Fibroblast of skin of right biceps (primary cell): ENCODE results near the gene ADPGK.
"Not testable (repeated sequence)": the region's sequence is repeated elsewhere in the genome, so short reads cannot be mapped to it uniquely, and the experiment has no call there.

Source experiments
- DNase-seq: peaks from one replicate; pipeline ENCODE4 v3.0.0-alpha.2; 2013

ADPGK gene

GRCh38 chr15:72783640-72784455 lies at the start of gene ADPGK:
Gene ADPGK, minus strand, starts transcription at chr15:72783758. Its CDS starts 67 bp downstream, at chr15:72783691.
- peak; percentile 93 for DNase-seq

GRCh38 chr15:72827226-72827625 lies 43.7 kb upstream of the ADPGK start:
- no peak for DNase-seq

DNA sequence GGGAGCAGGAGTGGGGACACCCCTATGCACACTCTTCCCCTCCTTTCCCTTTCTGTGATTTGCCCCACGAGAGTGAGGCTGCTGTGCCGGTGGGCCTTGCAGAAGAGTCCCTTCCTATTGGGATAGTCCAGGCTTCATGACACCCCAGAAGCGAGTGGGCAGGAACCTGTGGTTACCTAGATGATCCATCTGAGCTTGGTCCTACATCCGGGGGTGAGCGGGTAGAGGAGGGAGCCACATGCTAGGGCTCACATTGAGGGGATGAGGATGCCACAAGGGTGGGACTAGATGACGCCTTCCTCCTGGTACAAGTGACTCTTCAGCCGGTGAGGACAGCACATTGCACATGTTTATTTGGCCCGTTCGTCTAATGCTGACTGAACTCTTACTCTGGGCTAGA lies 43.1 kb upstream of the ADPGK start:
- DNase-seq: no peak

GRCh38 chr15:72825829-72826228 lies 42.3 kb upstream of the ADPGK start:
- DNase-seq: no peak

DNA sequence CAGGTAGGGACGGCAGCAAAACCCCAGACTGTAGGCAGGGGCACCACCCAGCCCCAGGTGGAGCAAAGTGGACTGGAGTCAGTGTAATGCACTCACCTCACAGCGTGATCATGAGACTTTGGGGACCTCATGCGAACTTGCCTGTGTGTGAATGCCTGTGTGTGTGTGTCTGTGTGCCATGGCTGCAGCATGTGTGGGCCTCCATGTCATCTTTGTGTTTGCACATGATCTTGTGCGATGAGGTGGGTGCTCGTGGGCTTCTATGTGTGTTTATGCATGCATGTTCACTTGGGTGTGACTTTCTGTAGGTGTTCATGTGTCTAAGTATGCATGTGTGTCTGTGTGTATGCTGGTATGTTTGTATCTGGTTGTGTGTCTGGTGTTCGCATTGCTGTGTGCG lies 41.2 kb upstream of the ADPGK start:
- no peak for DNase-seq

- DNase-seq: no peak
Measured at GRCh38 chr15:72824112-72824511, 40.6 kb upstream of the ADPGK start.

- no peak for DNase-seq
Measured at GRCh38 chr15:72820278-72820677, 36.7 kb upstream of the ADPGK start.

- DNase-seq: no peak
Measured at GRCh38 chr15:72818632-72819031, 35.1 kb upstream of the ADPGK start.

DNA sequence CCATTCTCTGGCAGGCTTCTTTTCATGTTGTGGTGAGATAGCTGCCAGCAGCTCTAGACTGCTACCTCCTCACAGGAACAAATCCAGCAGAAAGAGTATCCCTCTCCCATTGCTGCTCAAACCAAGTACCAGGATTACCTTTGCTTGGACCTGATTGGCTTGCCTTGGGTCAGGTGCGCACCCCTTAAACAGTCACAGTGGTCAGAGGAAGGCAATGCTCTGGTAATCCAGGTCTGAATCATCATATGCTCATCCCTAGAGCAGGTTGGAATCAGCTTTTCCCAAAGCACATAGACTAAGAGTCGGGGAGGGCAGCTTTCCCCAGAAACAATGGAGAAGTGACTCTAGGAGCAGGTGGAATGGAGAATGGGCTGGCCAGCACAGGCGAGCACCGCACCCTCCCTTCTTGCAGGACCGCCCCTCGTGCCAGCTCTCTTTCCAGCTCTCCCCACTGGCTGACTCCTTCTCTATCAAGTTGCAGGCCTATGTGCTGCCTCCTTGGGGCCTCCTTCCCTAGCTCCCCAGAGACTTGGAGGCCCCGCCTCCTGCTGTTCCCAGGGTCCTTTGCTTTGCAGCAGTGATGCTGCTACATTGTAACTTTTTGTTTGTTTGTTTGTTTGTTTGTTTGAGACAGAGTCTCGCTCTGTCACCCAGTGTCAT lies 29.9 kb upstream of the ADPGK start:
- no peak for DNase-seq

GRCh38 chr15:72809329-72809728 lies 25.8 kb upstream of the ADPGK start:
- no peak for DNase-seq

GRCh38 chr15:72807346-72807745 lies 23.8 kb upstream of the ADPGK start:
- not testable (repeated sequence) for DNase-seq

- no peak for DNase-seq
Measured at GRCh38 chr15:72803006-72803405, 19.4 kb upstream of the ADPGK start.

- peak; percentile 57 for DNase-seq
Measured at GRCh38 chr15:72801590-72802325, 18.2 kb upstream of the ADPGK start.

- DNase-seq: peak; percentile 70
Measured at GRCh38 chr15:72800833-72801481, 17.4 kb upstream of the ADPGK start.

DNA sequence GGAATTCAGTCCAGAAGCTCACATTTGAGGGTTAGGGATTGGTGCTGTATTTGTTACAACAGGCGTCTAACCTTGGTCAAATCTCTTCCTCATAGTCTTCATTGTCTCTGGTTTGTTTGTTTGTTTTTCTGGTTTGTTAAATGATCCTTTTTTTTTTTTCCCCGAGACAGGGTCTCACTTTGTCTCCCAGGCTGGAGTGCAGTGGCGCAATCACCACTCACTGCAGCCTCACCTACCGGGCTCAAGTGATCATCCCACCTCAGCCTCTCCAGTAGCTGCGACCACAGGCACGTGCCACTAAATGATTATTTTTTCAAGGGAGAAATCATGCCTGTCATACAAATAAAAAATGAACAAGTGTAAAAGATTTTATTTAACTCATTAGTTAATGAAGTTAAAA lies 14.3 kb upstream of the ADPGK start:
- DNase-seq: no peak

DNA sequence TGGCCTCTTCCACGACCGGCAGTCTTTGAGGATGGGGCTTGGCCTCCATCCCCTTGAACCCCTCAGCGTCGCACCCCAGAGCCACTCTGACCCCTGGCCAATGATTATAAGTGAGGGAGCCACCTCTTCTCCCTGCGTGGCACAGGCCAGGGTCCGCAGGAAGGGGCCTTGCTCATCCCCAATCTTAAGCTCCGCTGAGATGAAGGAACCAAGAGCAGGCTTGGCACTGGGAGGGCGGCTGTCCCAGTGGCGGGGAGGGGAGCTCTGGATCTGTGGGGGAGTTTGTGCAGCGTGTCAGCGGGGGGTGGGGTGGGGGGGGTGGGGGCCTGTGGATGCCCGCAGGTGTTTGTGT lies 13.8 kb upstream of the ADPGK start:
- no peak for DNase-seq

GRCh38 chr15:72796515-72797337 lies 13.2 kb upstream of the ADPGK start:
- DNase-seq: peak; percentile 53

- DNase-seq: peak; percentile 40
Measured at GRCh38 chr15:72796210-72796514, 12.6 kb upstream of the ADPGK start.

- DNase-seq: no peak
Measured at GRCh38 chr15:72793766-72794660, 10.5 kb upstream of the ADPGK start.

DNA sequence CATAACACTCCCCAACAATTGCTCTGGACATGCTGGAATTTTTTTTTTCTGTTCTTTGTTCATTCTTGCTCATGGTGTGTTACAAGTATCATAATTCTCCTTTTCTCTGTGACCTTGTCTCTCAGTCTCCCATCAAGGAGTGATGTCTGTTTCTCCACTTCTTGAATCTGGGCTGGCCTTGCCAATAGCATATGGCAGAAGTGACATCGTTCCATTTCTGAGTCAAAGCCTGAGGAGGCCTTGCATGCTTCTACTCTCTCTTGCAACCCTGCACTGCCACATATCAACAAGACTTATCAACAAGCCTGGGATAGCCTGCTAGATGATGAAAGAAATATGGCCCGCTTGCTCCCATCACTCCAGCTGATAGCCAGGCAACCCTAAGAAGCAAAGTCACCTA lies 8.9 kb upstream of the ADPGK start:
- no peak for DNase-seq

DNA sequence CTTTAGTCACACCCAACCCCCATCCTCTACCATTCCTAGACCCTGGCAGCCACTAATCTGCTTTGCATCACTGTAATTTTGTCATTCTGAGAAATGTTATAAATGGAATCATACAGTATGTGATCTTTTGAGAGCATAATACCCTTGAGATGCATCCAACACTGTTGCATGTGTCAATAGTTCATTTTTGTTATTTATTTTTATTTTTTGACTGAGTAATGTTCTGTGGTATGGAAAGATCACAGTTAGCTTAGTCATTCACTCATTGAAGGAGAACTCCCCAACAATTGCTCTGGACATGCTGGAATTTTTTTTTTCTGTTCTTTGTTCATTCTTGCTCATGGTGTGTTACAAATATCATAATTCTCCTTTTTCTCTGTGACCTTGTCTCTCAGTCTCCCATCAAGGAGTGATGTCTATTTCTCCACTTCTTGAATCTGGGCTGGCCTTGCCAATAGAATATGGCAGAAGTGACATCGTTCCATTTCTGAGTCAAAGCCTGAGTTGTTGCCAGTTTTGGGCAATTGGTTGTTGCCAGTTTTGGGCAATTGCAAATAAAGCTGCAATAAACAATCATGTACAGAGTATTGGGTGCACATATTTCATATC lies 6.8 kb upstream of the ADPGK start:
- peak; percentile 43 for DNase-seq
